Stimulated activated CD4-positive, alpha-beta T cell treated with anti-CD3 and anti-CD28 coated beads, Interleukin-15, amount 100 ng/mL, for 1 hour (primary cell): ENCODE results near the gene FAM72C.
"Not testable (repeated sequence)": the region's sequence is repeated elsewhere in the genome, so short reads cannot be mapped to it uniquely, and the experiment has no call there.

Source experiments
- DNase-seq, 2 donors: peaks; one replicate each; pipeline ENCODE4 v3.0.0-alpha.2; 2020; ENCODE audit warnings: low read depth in 1 of 2, low spot score in 1 of 2

FAM72C gene

GRCh38 chr1:143913705-143914104, 58.1 kb downstream of the FAM72C start:
- DNase-seq: not testable (repeated sequence)
